Testis (tissue), 3 donors: Measurements from ENCODE around the gene NUMBL. TPM values are rescaled to one million over a fixed set of nuclear protein-coding genes. Genes with fewer than 3 reads are reported as not detected.

Experiments
- DNase-seq: peaks from one replicate; pipeline ENCODE4 v3.0.0-alpha.2; 2019
- H3K27ac ChIP-seq, 2 donors: fragments of 200-600 bp; sonication (generic); one replicate each; pipeline ENCODE4 v1.5.1; 2019
- H3K27me3 ChIP-seq: fragments of 200-600 bp; sonication (generic); one replicate; pipeline ENCODE4 v1.5.1; 2019
- H3K36me3 ChIP-seq: fragments of 200-600 bp; sonication (generic); one replicate; pipeline ENCODE4 v1.5.1; 2017; ENCODE audit warnings: low read depth; ENCODE audit errors: missing control alignments
- H3K4me1 ChIP-seq: fragments of 200-600 bp; sonication (generic); one replicate; pipeline ENCODE4 v1.5.1; 2019
- H3K4me3 ChIP-seq, 2 donors: fragments of 200-600 bp; sonication (generic); one replicate each; pipeline ENCODE4 v1.5.1; 2017 to 2019
- H3K9me3 ChIP-seq: fragments of 200-600 bp; sonication (generic); one replicate; pipeline ENCODE4 v1.5.1; 2017
- POLR2A ChIP-seq: fragments of 450-650 bp; IDR thresholded peaks from one replicate; pipeline ENCODE4 v1.6.1; 2017; ENCODE audit warnings: antibody characterized with exemption, mild to moderate bottlenecking, moderate library complexity
- WGBS, 2 donors: methylation state at CpG; one replicate each; pipeline ENCODE4 v1.1.5; 2018; 5-methylcytosine and 5-hydroxymethylcytosine counted together
- intact Hi-C: fragments of 100-400 bp; cut with DNase I; formaldehyde crosslinking; loops from one replicate; pipeline ENCODE4 v1.15.1; 2023; ENCODE audit warnings: low total_unique reads
- polyA plus RNA-seq: library from polyadenylated mRNA; stranded (reverse); fragments of 350-450 nt; fragmentation: Illumina TruSeq; extraction: RNeasy Lipid Tissue Mini Kit (QIAGEN cat#74804); gene quantifications from one replicate; pipeline ENCODE4 v1.2.3, GENCODE V29; 2014; ENCODE audit warnings: low read depth, low replicate concordance; ENCODE audit not compliant: insufficient read depth
- total RNA-seq, 2 donors: library from RNA; depleted of rRNA; stranded (reverse); fragments of >200 nt; gene quantifications; one replicate each; pipeline ENCODE4 v1.2.3, GENCODE V29; 2016
- TF ChIP-seq, protein P1 (sequence below), 3 experiments: fragments of 450-650 bp in 2 of 3; fragments of 200-600 bp in 1 of 3; sonication (generic) in 1 of 3; IDR thresholded peaks; one replicate each; pipeline ENCODE4 v1.5.1; 2016 to 2019; ENCODE audit warnings: antibody characterized with exemption in 3 of 3, mild to moderate bottlenecking in 2 of 3, moderate library complexity in 1 of 3

The NUMBL gene
- total and polyA plus RNA-seq, 3 donors from 2014 or later: 19.9 to 52.1 (median 42.7) TPM

DNA sequence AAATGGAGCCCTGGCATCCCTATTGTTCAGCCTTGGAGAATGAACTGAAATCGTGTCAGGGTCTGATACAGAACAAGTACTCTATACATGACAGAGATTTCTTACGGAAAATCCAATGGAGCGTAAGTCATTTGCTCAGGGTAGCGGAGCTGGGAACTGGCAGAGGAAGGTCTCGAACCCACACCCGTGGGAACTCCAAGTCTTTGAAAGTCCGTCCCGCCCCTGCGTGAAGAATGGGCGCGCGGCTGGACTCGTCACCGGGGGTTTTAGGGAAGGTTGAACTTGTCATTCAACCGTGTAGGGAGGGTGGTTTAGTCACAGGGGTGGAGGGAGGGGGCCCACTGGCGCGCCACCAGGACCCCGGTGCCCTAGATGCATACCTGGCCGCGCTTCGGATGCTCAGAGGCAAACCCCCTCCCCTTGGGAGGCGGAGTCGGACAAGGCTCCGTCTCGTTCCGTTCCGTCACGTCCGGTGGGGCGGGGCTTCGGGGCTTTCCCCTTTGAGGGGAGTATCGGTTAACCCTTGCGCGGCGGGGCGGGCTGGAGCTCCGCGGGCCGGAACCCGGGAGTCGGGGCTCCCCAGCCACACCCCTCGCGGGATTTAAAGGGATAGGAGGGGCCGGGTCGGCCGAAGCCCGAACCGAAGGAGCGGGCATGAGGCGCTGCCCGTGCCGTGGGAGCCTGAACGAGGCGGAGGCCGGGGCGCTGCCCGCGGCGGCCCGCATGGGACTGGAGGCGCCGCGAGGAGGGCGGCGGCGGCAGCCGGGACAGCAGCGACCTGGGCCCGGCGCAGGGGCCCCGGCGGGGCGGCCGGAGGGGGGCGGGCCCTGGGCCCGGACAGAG lies 26.3 kb upstream of the NUMBL start, which contains the start of the genes COQ8B and ITPKC:
TSS of gene COQ8B (minus strand) at position 405 of the 843 bp plus-strand sequence. CDS start 2,254 bp downstream, outside the sequence.
TSS of gene ITPKC (plus strand) at position 631 of the 843 bp plus-strand sequence. CDS start at position 655, 24 bp downstream.
- Histone ChIP-seq H3K36me3 (no peaks in the 10 kb centered on the region), H3K27me3 (no peaks in the 10 kb centered on the region), H3K4me3 (peak within 1 kb of the TSS; percentile 73 to 87), H3K27ac (peak within 1 kb of the TSS; percentile 90 to 98), H3K4me1 (peaks cover 47% of the 10 kb centered on the region), H3K9me3 (no peaks in the 10 kb centered on the region)
- TF ChIP-seq, protein P1, sequence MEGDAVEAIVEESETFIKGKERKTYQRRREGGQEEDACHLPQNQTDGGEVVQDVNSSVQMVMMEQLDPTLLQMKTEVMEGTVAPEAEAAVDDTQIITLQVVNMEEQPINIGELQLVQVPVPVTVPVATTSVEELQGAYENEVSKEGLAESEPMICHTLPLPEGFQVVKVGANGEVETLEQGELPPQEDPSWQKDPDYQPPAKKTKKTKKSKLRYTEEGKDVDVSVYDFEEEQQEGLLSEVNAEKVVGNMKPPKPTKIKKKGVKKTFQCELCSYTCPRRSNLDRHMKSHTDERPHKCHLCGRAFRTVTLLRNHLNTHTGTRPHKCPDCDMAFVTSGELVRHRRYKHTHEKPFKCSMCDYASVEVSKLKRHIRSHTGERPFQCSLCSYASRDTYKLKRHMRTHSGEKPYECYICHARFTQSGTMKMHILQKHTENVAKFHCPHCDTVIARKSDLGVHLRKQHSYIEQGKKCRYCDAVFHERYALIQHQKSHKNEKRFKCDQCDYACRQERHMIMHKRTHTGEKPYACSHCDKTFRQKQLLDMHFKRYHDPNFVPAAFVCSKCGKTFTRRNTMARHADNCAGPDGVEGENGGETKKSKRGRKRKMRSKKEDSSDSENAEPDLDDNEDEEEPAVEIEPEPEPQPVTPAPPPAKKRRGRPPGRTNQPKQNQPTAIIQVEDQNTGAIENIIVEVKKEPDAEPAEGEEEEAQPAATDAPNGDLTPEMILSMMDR (IDR thresholded peaks at IDR 0.05): peak in 2 of 3 experiments; percentile 23 to 33
- TF ChIP-seq POLR2A: peak; percentile 94
- intact Hi-C loops: loop anchor here (5.0 kb wide), 1 partner anchor 54 kb away; no protein-coding TSS in a partner anchor
- peak; percentile 100 for DNase-seq
- WGBS, 2 donors: 0 to 1% methylated on average over 26 to 59 of the region's 76 CpGs

- Histone ChIP-seq H3K4me1 (peaks cover 40% of the 10 kb centered on the region), H3K9me3 (no peaks in the 10 kb centered on the region), H3K36me3 (no peaks in the 10 kb centered on the region), H3K27me3 (no peaks in the 10 kb centered on the region), H3K27ac (peak overlapping the region; percentile 90 to 98), H3K4me3 (peak overlapping the region; percentile 73 to 87)
- WGBS, 2 donors: 1 to 2% methylated on average over 8 of the region's 8 CpGs
- no peak for DNase-seq
- TF ChIP-seq, protein P1 (IDR thresholded peaks at IDR 0.05): no peak
- TF ChIP-seq POLR2A: no peak
- intact Hi-C loops: loop anchor here (5.0 kb wide), 1 partner anchor 54 kb away; no protein-coding TSS in a partner anchor
These were observed 25.6 kb upstream of the NUMBL start for GRCh38 chr19:40716031-40716481.

DNA sequence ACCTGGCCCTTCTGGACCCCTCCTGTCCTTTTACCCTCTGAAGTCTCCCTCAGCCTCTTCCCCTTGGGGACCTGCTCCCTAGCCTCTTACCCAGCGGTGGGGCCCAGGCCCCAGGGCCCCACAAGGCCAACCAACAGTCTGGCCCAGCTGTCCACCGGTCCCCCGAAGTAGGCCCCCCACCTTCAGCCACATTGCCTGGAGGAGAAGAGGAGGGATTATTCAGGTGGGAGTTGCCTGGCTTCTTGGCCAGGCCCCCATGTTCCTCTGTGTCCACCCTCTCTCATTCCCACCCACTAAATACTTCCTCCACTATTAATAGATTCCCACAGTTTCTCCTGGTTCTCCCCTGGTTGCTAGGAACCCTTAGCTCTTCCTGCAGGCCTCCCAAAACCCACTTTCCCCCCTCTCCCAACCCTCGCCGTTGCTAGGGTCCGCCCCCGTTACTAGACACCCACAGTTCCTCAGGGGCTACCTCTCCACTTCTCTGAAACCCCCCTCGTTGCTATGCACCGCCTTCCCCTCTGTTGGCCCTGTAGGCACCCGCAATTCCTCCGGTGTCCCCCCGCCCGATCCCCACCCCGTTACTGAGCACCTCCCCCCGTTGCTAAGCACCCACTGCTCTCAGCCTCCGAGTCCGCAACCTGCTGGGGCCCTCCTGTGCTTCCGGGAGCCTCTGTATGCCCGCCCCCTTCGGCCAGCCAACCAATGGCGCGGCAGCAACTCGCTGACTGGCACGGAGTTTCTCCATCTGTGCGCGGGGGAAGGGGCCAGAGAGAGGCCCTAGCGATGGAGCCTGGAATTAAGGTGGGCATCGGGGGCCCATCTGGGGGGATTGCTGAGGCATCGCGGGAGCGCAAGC lies 24.2 kb upstream of the NUMBL start:
- no peak for TF ChIP-seq POLR2A
- TF ChIP-seq, protein P1 (IDR thresholded peaks at IDR 0.05): peak in 1 of 3 experiments; percentile 18
- peak overlapping the region; percentile 90 to 98 for H3K27ac ChIP-seq
- intact Hi-C loops: loop anchor here (5.0 kb wide), 1 partner anchor 52 kb away; no protein-coding TSS in a partner anchor
- 1% methylated on average over 31 of the region's 31 CpGs for WGBS, 2 donors
- H3K4me3 ChIP-seq: peak overlapping the region; percentile 41 to 73
- peak; percentile 97 for DNase-seq
- H3K4me1 ChIP-seq: peaks cover 27% of the 10 kb centered on the region
- H3K9me3 ChIP-seq: no peaks in the 10 kb centered on the region
- H3K27me3 ChIP-seq: no peaks in the 10 kb centered on the region
- H3K36me3 ChIP-seq: no peaks in the 10 kb centered on the region

- Histone ChIP-seq H3K27me3 (no peaks in the 10 kb centered on the region), H3K36me3 (no peaks in the 10 kb centered on the region), H3K27ac (peak overlapping the region; percentile 90 to 98), H3K4me1 (peaks cover 23% of the 10 kb centered on the region), H3K9me3 (no peaks in the 10 kb centered on the region), H3K4me3 (no peak overlapping the region)
- TF ChIP-seq POLR2A: no peak
- TF ChIP-seq, protein P1 (IDR thresholded peaks at IDR 0.05): no peak
- no peak for DNase-seq
- intact Hi-C loops: no loop called here
- WGBS, 2 donors: 77 to 90% methylated on average over 7 to 11 of the region's 11 CpGs
These were observed 23.5 kb upstream of the NUMBL start for GRCh38 chr19:40713939-40714338.
